ENCODE measurements around the gene LIX1L.

DNA sequence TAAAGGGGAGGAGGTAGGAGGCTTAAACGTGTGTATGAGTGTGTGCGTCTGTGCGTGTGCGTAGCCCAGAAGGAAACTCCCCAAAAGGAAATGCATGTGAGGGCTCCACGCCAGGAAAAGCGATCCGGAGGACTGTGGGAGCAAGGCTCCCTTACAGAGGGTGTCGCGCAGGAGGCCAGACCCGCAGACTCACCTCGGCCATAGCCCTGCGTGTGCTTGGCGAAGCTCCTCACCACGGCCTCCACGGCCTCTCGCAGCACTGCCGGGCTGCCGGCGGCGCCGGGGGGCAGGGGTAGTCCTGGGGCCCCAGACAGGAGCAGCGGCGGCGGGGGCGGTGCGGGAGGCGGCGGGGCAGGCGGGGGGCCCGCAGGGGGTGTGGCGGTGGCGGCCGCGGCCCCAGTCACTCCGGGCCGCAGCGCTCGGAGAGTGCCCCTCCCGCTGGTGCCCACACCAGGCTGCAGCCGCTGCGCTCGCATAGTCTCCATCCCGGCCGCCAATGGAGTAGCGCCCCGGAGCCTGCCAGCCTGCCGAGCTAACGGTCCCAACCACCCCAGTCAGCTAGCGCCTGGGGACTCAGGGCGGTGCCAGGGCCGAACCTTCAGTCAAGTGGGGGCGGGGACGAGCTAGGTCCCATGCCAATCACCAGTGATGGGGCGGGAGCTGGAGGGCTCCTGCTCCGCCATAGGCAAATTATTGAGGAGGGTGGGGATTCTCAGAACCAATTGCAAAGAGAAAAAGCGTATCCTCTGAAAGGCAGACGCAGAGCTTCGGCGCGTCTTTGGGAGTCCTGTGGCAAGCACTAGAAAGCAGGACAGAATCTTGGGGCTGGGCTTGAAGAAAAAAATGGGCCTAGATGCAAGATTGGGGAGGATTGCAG lies at the start of gene LIX1L:
- TF ChIP-seq, protein P1, sequence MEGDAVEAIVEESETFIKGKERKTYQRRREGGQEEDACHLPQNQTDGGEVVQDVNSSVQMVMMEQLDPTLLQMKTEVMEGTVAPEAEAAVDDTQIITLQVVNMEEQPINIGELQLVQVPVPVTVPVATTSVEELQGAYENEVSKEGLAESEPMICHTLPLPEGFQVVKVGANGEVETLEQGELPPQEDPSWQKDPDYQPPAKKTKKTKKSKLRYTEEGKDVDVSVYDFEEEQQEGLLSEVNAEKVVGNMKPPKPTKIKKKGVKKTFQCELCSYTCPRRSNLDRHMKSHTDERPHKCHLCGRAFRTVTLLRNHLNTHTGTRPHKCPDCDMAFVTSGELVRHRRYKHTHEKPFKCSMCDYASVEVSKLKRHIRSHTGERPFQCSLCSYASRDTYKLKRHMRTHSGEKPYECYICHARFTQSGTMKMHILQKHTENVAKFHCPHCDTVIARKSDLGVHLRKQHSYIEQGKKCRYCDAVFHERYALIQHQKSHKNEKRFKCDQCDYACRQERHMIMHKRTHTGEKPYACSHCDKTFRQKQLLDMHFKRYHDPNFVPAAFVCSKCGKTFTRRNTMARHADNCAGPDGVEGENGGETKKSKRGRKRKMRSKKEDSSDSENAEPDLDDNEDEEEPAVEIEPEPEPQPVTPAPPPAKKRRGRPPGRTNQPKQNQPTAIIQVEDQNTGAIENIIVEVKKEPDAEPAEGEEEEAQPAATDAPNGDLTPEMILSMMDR (IDR thresholded peaks at IDR 0.05 in 4 of 5, conservative IDR thresholded peaks at IDR 0.05 in 1 of 5): no peak
- peak; percentile 91 to 93 for TF ChIP-seq POLR2A (IDR thresholded peaks at IDR 0.05)
